GM11168 (cell line): Measurements from ENCODE around the gene HP.

ENCODE experiments used
- in situ Hi-C: fragments of 300-500 bp; cut with MboI; formaldehyde crosslinking; loops from one replicate; pipeline ENCODE4 v1.12.0; 2022; ENCODE audit warnings: low sequenced_read_pairs; ENCODE audit not compliant: unreplicated experiment

Gene HP

DNA sequence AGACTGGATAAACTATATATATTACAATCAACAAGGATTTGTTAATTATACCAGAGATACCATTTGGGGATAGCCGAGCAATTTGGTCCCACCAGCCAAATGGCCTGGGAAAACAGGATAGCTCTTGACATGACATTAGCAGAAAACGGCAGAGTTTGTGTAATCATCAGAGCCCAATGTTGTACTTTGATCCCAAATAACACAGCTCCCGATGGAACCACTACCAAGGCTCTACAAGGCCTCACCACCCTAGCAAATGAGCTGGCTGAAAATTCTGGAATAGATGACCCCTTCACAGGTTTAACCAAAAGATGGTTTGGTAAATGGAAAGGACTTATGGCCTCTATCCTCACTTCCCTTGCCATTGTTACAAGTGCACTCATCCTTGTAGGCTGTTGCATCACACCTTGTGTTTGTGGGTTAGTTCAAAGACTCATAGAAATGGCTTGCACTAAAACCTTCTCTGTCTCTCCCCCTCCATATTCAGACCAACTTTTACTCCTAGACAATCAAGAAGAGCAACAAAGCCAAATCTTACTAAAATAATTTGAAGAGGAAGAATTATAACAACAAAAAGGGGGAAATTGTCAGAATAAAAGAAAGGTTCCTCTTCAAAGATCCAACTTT, 29.6 kb downstream of the HP start:
- in situ Hi-C loops, result no loop called here

DNA sequence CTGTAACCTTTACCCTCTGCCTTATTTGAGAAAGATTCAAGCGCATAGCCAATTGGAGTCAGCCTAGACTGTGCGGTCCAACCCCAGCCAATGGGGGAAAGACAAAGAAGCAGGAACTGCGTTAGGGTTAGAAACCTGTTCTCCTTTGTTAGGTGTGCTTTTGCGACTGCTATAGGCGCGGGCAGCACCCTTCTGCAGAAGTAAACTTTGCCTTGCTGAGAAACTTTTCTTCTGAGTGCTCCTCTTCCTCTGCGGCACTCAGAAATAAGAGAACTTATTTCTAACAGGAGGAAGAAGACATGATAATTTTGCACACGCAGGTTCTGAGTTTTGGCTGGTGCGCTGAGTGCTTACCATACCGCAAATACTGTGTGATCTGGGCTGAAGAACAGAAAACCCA, 30.1 kb downstream of the HP start:
- in situ Hi-C loops, result no loop called here

DNA sequence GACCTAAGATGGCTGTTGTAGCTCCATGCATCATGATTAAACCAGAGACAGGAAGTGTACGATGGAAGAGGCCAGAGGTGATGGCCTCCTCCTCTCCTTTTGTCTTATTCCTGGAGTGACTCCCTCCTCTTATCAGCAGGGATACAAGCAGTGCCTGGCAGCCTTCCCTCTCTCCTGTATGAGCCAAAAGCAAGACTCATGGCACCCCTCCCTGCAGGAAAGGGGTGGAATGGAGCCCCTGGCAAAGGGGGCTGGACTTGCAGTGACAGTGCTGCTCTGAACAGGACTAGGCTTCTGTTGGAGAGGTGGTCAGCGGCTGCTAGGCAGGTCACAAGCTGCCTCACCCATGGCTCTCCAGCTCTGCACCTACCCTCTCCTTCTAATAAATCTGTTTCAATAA, 30.7 kb downstream of the HP start:
- in situ Hi-C loops, result no loop called here

DNA sequence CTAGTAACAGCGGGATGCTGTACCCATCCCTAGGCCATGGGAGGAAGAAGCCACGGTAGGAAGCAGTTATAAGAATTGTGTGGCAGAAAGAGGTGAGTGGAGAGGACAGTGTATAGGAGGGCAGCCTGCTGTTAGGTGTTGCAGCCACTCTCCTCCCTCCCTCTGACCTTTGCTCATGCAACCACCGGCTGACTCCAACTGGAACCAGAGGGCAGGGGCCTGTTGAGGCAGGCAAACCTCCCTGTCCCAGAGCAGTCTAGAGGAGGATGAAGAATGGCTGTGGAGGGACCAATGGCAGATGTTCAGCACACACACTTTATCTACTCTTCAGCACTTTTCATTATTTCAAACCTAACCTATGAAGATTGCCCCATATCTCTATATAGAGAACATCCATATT, 36.9 kb downstream of the HP start:
- in situ Hi-C loops, result no loop called here

DNA sequence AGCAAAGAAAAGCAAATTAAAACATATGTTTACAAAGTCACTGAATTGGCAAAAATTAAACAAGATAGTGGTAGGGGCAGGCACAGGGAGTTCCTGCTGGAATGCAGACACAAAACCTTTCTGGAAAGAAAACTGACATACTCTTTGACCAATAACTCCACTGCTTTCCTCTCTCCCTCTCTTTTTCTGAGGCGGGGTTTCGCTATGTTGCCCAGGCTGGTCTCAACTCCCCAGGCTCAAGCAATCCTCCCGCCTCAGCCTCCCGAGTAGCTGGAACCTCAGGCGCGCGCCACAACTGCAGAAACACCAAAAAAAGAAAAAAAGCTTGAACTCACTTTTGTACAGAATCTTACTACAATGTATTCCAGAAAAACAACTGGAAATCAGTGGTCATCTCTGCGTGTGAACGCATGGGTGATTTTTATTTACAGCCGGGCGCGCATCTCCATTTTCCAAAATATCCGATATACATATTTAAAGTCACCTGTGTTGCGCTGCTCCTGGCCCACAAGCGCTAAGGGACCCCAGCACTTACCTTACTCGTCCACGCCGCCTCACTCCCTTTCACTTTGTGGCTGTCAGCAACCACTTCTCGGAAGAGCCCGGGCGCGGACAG, 38.6 kb downstream of the HP start:
- in situ Hi-C loops, result no loop called here

DNA sequence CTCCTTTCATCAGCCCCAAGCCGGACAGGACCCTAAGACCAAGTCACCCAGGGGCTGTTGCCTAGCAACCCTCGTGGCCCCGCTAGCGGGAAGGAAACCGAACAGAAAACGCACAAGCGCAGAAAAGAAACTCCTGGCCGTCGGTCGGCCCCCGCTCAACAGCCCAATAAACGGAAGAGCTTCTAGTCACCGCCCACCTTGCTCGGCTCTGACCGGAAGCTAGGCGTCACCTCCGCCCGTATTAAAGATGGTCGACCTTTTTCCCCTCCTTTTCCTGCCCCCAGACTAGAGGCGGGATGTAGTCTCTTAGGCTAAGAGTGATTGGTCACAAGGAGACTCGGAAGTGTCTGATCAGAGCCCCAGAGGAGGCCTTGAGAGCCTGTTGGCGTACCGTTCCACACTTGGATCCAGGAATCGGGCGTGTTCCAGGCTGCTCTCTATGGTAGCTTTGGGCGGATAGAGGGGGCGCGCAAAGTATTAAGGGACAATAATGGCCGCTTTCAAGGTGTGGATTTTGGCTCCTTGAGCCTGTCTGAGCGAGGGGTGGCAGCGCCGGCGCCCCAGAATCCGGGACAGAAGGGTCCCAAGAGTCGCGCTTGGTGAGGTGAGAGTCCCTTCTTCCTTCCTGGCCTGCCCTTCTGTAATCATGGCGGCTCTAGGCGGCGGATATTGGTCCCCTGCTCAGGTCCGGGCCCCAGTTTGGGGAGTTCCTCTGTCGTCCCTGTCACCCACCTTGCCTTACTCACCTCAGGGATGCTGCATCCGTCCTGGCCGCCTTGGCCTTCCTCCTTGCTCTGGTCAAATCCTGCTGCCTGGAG, 39.4 kb downstream of the HP start, which contains the start of the genes DHX38 and TXNL4B:
DHX38 (plus strand) TSS at position 400 of the 818 bp plus-strand sequence. CDS start 2,311 bp downstream, outside the sequence.
TXNL4B (minus strand) TSS at position 173 of the 818 bp plus-strand sequence. CDS start 2,871 bp downstream, outside the sequence.
- in situ Hi-C loops, result no loop called here

DNA sequence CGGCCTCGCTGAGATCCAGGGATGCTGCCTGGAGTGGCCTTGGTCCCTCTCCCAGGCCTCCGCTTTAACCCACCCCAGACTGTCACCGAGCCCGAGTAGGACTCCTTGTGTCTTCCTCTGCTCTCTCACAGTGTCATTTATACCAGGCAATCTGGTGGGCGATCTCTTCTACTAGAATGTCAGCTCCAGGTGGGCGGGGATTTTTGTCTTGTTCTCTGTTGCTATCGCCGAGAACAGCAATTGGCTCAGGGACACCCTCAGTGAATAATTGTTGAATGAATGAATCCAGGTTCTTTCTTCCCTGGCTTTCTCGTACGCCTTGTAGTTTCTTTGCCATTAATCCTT, 39.9 kb downstream of the HP start:
- in situ Hi-C loops, result no loop called here

DNA sequence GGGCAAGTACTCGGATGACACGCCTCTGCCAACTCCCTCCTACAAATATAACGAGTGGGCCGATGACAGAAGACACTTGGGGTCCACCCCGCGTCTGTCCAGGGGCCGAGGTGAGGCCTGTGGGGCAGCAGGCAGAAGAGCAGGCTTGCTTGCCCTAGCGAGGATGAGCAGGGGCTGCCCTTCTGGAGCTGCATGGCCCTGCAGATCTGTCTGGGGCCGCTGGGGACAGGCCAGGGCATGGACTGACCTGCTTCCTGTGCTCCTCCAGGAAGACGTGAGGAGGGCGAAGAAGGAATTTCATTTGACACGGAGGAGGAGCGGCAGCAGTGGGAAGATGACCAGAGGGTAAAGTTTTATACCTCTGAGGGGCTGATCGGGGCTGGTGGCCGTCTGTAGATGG, 44.6 kb downstream of the HP start:
- in situ Hi-C loops, result no loop called here

DNA sequence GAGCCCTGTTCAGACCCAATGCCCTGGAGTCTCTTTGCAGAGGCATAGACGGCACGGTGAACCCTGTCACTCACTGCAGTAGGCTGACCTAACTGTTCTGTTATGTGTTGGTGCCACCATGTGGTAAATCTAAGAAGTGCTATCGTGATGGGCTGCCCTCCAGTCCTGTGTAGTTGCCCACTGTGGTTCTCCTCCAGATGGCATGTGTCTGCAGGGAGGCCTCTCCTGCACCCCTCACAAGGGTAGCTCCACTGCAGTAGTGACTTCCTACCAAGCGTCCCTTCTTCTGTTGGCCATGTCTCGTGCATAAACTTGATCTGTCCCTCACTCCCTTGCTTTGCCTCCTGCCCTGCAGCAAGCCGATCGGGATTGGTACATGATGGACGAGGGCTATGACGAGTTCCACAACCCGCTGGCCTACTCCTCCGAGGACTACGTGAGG, 45.1 kb downstream of the HP start:
- in situ Hi-C loops, result no loop called here

DNA sequence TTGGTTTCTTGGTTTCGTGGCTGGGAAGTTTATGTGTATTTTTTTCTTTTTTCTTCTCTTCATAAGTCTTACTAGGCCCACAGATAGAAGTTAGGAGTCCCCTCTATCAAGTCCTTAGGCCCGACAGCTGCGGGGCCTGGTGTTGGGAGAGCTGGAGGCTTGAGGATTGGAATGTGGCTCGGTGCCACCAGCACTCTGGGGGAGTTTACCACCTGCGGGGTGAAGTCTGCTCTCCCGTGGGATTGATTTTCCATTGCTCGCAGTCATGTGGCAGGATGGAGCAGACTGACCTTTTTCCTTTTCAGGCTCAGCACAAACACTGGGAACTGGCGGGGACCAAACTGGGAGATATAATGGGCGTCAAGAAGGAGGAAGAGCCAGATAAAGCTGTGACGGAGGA, 46.9 kb downstream of the HP start:
- in situ Hi-C loops, result no loop called here

DNA sequence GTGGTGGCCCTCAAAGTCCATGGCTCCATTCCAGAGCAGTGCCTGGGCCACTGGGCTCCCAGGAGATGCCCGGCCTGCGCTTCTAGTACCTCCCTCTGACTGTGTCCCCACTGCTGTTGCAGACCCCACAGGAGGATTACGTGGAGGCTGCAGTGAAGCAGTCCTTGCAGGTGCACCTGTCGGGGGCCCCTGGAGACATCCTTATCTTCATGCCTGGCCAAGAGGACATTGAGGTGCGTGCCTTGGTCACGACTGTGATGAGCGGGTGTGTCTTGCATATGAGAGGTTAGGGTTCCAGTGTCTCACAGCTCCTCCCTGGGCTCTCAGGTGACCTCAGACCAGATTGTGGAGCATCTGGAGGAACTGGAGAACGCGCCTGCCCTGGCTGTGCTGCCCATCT, 50.6 kb downstream of the HP start:
- in situ Hi-C loops, result no loop called here

DNA sequence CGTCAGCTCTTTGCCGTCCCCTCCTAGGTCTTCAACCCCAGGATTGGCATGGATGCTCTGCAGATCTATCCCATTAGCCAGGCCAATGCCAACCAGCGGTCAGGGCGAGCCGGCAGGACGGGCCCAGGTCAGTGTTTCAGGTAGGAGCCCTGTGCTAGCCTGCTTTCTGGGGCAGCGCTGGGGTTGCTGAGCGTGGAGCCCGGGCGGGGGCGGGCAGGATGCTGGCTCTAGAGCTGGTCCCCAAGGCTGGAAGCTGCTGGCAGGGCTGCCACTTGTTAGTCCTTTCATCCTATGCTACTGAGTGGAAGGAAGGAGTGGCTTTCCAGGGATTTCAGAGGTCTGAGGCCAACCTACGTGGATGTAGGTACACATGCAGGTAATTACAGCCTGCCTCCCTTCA, 51.7 kb downstream of the HP start:
- in situ Hi-C loops, result no loop called here

DNA sequence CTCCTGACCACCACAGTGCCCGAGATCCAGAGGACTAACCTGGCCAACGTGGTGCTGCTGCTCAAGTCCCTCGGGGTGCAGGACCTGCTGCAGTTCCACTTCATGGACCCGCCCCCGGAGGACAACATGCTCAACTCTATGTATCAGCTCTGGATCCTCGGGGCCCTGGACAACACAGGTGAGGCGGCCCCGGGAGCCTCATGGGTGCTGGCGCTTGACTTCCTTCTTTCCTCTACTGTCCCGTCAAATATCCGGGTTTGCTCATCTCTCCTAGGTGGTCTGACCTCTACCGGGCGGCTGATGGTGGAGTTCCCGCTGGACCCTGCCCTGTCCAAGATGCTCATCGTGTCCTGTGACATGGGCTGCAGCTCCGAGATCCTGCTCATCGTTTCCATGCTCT, 53.1 kb downstream of the HP start:
- in situ Hi-C loops, result no loop called here

DNA sequence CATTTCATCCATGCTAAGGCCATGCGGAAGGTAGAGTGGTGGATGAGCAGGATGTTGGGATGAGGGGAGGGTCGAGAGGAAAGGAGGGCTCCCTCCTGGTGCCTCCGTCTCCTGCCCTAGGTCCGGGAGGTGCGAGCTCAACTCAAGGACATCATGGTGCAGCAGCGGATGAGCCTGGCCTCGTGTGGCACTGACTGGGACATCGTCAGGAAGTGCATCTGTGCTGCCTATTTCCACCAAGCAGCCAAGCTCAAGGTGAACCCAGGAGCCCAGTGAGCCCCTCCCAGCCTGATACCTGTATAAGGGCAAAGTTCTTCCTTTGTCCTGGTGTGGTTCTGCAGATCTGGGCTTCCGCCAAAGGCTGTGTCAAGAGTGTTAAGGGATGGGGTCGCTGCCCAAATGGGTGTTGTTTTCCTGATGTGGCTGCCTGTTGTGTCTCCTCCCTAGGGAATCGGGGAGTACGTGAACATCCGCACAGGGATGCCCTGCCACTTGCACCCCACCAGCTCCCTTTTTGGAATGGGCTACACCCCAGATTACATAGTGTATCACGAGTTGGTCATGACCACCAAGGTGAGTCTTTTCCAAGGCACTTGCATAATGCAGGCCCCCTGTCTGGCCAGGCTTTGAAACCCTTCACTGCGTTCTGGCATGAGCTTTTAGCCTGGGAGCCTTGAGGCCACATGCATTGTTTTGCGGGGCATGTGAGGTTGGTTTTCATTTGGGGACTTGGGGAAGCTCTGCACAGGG, 54.2 kb downstream of the HP start:
- in situ Hi-C loops, result no loop called here

DNA sequence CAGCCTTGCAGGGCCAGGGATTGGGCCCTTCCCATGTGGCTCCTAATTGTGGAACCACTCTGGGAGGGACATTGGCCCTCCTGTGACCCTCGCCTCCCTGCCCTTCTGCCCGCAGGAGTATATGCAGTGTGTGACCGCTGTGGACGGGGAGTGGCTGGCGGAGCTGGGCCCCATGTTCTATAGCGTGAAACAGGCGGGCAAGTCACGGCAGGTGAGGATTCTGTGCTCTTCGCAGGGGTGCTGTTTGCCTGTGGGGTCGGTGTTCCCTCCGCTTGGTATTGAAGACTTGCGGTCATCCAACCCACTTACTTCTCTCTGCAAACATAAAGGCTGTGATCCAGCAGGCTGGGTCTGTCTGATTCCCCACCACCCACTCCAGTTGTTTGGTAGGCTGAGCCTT, 55.0 kb downstream of the HP start:
- in situ Hi-C loops, result no loop called here

DNA sequence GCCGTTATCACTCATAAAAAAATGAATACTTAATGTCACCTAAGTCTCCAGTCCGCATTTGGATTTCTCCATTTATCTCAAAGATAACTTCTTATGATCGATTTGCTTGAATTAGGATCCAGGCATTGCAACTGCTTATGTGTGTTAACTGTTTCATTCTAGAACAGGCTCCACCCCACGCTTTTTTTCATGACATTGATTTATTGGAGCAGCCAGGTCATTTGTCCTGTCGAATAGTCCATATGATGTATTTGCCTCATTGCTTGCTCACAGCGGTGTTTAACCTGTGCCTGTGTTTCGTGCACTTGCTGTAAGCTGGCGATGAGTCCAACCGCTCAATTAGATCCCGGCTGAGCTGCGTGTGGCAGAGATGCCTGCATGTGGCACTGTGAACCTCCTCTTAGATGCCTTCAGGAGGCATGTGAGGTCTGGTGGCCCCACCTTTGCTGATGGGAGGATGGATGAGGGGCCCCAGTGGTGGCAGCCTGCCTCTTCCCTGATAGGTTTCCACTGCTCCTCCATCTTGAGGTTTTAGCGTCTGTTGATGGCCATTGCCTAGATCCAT, 55.7 kb downstream of the HP start:
- in situ Hi-C loops, result no loop called here
